Measurements from ENCODE around the gene EREG. TPM values are rescaled to one million over a fixed set of nuclear protein-coding genes. Genes with fewer than 3 reads are reported as not detected.

EREG gene
- total RNA-seq, 4 donors from 2014 or later = 2.4 to 4.6 (median 3.7) TPM

DNA sequence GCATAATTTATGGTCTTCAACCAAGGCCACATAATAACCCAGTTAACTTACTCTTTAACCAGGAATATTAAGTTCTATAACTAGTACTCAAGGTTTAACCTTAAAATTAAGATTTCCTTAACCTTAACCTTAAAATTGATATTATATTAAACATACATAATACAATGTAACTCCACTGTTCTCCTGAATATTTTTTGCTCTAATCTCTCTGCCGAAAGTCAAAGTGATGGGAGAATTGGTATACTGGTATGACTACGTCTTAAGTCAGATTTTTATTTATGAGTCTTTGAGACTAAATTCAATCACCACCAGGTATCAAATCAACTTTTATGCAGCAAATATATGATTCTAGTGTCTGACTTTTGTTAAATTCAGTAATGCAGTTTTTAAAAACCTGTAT lies 22.8 kb downstream of the EREG start:
- Histone ChIP-seq H3K4me1 (peaks cover 0 to 6% (median 0%) of the 10 kb centered on the region in 4 donors), H3K4me3 (no peak overlapping the region), H3K27me3 (no peaks in the 10 kb centered on the region), H3K9me3 (no peaks in the 10 kb centered on the region), H3K27ac (replicated peaks in 1 of 4) (no peak overlapping the region), H3K36me3 (no peaks in the 10 kb centered on the region)
- TF ChIP-seq POLR2A (IDR thresholded peaks at IDR 0.05; ENCODE audit: low read depth) (no peak), POLR2AphosphoS5 (IDR thresholded peaks at IDR 0.05) (no peak), EP300 (IDR thresholded peaks at IDR 0.05) (no peak)
- TF ChIP-seq, protein P1, sequence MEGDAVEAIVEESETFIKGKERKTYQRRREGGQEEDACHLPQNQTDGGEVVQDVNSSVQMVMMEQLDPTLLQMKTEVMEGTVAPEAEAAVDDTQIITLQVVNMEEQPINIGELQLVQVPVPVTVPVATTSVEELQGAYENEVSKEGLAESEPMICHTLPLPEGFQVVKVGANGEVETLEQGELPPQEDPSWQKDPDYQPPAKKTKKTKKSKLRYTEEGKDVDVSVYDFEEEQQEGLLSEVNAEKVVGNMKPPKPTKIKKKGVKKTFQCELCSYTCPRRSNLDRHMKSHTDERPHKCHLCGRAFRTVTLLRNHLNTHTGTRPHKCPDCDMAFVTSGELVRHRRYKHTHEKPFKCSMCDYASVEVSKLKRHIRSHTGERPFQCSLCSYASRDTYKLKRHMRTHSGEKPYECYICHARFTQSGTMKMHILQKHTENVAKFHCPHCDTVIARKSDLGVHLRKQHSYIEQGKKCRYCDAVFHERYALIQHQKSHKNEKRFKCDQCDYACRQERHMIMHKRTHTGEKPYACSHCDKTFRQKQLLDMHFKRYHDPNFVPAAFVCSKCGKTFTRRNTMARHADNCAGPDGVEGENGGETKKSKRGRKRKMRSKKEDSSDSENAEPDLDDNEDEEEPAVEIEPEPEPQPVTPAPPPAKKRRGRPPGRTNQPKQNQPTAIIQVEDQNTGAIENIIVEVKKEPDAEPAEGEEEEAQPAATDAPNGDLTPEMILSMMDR (IDR thresholded peaks at IDR 0.05) = no peak
- intact Hi-C loops (cut with DNase I) = no loop called here
- WGBS = 93% methylated on average over 2 of the region's 2 CpGs
- DNase-seq (ENCODE audit: extremely low spot score) = no peak

GRCh38 chr4:74389494-74389893 lies 24.5 kb downstream of the EREG start:
- DNase-seq (ENCODE audit: extremely low spot score) = no peak
- 91% methylated on average over 1 of the region's 1 CpG for WGBS
- Histone ChIP-seq H3K27me3 (no peaks in the 10 kb centered on the region), H3K36me3 (no peaks in the 10 kb centered on the region), H3K9me3 (no peaks in the 10 kb centered on the region), H3K4me3 (no peak overlapping the region), H3K27ac (replicated peaks in 1 of 4) (no peak overlapping the region), H3K4me1 (peaks cover 0 to 6% (median 0%) of the 10 kb centered on the region in 4 donors)
- TF ChIP-seq, protein P1 (IDR thresholded peaks at IDR 0.05) = no peak
- intact Hi-C loops (cut with DNase I) = no loop called here

DNA sequence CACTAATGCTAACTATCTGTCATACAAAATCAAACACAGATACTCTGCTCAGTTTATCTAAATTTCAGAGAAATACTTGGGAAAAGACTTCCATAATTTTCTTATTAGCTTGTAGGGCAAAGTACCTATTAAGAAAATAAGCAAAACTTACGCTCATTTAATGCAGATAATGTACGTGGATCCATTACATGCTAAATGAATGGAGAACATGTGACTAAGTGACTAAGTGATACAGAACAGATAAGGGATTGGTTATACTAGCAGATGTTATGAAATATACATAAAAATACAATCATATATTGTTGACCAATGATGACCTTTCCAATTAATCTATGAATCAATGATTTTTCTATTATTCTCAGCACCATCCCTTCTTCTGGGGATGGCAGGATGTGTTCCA lies 25.7 kb downstream of the EREG start:
- H3K4me1 ChIP-seq = peaks cover 0 to 2% (median 0%) of the 10 kb centered on the region in 4 donors
- no peak overlapping the region for H3K27ac ChIP-seq (replicated peaks in 1 of 4)
- no peak overlapping the region for H3K4me3 ChIP-seq
- intact Hi-C loops (cut with DNase I) = no loop called here
- DNase-seq (ENCODE audit: extremely low spot score) = no peak
- H3K36me3 ChIP-seq = no peaks in the 10 kb centered on the region
- TF ChIP-seq, protein P1 (IDR thresholded peaks at IDR 0.05) = no peak
- H3K27me3 ChIP-seq = no peaks in the 10 kb centered on the region
- no peaks in the 10 kb centered on the region for H3K9me3 ChIP-seq
- WGBS = 87% methylated on average over 2 of the region's 2 CpGs

DNA sequence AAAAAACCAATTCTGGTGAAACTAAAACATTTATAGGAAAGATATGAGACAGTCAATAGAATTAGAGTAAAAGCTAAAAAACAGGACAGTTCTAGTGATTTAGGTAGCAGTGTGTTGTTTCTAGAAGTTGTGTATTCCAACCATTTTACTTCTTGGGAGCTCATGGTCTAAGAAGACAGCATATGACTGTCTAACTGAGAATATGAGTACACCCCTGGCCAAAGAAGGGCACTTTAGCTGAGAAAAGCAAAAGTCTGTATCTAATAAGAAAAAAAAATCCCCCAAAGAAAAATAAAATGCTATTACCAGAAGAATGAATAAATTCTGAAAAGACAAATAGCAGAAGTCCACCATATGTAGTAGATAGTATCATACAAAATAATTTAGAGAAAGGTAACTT lies 26.4 kb downstream of the EREG start:
- intact Hi-C loops (cut with DNase I) = no loop called here
- H3K27ac ChIP-seq (replicated peaks in 1 of 4) = no peak overlapping the region
- no peaks in the 10 kb centered on the region for H3K9me3 ChIP-seq
- no peak overlapping the region for H3K4me3 ChIP-seq
- DNase-seq (ENCODE audit: extremely low spot score) = no peak
- H3K27me3 ChIP-seq = no peaks in the 10 kb centered on the region
- H3K36me3 ChIP-seq = no peaks in the 10 kb centered on the region
- TF ChIP-seq POLR2A (IDR thresholded peaks at IDR 0.05; ENCODE audit: low read depth) = no peak
- TF ChIP-seq EP300 (IDR thresholded peaks at IDR 0.05) = no peak
- TF ChIP-seq, protein P1 (IDR thresholded peaks at IDR 0.05) = no peak
- TF ChIP-seq POLR2AphosphoS5 (IDR thresholded peaks at IDR 0.05) = no peak
- no peaks in the 10 kb centered on the region for H3K4me1 ChIP-seq

DNA sequence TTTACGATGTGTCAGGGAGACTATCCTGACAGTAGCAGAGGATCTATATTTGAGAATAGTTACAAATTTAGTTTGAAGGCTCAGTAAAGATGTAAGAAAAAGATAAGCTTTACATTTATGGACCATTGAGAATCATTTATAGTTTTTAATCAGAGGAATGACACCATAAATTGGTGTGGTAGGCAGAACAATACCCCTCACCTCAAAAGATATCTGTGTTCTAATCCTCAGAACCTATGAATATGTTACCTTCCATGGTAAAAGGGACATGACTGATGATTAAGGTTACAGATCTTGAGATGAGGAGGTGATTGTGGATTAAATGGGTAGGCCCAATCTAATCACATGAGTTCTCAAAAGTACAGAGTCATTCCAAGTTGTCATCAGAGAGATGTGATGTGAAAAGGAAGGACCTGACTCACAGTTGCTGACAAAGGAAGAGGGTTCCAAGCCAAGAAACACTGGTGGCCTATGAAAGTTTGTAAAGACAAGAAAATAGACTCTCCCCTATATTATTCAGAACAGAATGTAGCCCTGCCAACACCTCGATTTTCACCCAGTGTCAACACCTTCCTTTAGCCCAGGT lies 27.0 kb downstream of the EREG start:
- no peak for DNase-seq (ENCODE audit: extremely low spot score)
- H3K4me1 ChIP-seq = no peaks in the 10 kb centered on the region
- no peaks in the 10 kb centered on the region for H3K9me3 ChIP-seq
- H3K36me3 ChIP-seq = no peaks in the 10 kb centered on the region
- WGBS = 87% methylated on average over 2 of the region's 2 CpGs
- H3K27ac ChIP-seq (replicated peaks in 1 of 4) = no peak overlapping the region
- no peaks in the 10 kb centered on the region for H3K27me3 ChIP-seq
- H3K4me3 ChIP-seq = no peak overlapping the region
- TF ChIP-seq POLR2AphosphoS5 (IDR thresholded peaks at IDR 0.05) = no peak
- TF ChIP-seq POLR2A (IDR thresholded peaks at IDR 0.05; ENCODE audit: low read depth) = no peak
- TF ChIP-seq, protein P1 (IDR thresholded peaks at IDR 0.05) = no peak
- TF ChIP-seq EP300 (IDR thresholded peaks at IDR 0.05) = no peak
- intact Hi-C loops (cut with DNase I) = no loop called here
